ENCODE results near the gene HNRNPUL2.

DNA sequence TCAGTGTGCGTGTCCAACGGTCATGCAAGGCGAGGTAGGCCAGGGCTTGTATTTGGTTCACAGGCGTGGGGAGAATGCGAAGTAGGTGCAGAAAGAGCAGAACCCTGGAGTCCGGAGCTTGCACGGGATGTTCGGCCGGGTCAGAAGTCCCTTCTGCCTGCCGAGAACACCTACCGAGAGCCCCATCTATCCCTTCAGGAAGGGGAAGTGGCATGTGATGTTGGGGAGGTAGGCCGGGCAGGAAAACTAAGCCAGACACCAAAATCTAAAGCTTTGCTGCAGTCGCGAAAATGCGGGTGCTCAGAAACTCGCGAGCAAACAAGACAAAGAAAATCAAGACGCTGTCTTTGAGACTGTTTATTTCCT, 43.5 kb upstream of the HNRNPUL2 start:
- TF ChIP-seq POLR2AphosphoS5 (IDR thresholded peaks at IDR 0.05; ENCODE audit: low read depth, low read length) (no peak), TAF1 (IDR thresholded peaks at IDR 0.05; ENCODE audit: low read depth, low read length) (no peak), POLR2A (IDR thresholded peaks at IDR 0.05; ENCODE audit: low read depth, low read length) (no peak)
